SK-N-SH (cell line): ENCODE results near the gene NXPH4.

Source experiments
- CTCF ChIP-seq: fragments of 200-600 bp; sonication (generic); IDR thresholded peaks from 2 replicates; pipeline ENCODE4 v1.6.1; 2017; ENCODE audit warnings: antibody characterized with exemption, mild to moderate bottlenecking, moderate library complexity
- EP300 ChIP-seq, 2 experiments: IDR thresholded peaks; 2 replicates each; pipeline versions ENCODE4 v1.4.0 to v1.6.1; 2012; ENCODE audit warnings: borderline replicate concordance in 1 of 2, low read depth in 1 of 2, low read length in 1 of 2
- MAX ChIP-seq: IDR thresholded peaks from 2 replicates; pipeline ENCODE4 v1.4.0; 2012; ENCODE audit warnings: low read depth
- NRF1 ChIP-seq: IDR thresholded peaks from 2 replicates; pipeline ENCODE4 v1.6.1; 2012; ENCODE audit warnings: low read depth, mild to moderate bottlenecking, low read length
- POLR2AphosphoS5 ChIP-seq: IDR thresholded peaks from 2 replicates; pipeline ENCODE4 v1.6.1; 2012; ENCODE audit warnings: low read depth, low read length
- RFX5 ChIP-seq: IDR thresholded peaks from 2 replicates; pipeline ENCODE4 v1.6.1; 2012; ENCODE audit warnings: mild to moderate bottlenecking, improper control_type of control experiment, low read length
- YY1 ChIP-seq: IDR thresholded peaks from 2 replicates; pipeline ENCODE4 v1.4.0; 2012; ENCODE audit warnings: low read depth, mild to moderate bottlenecking
- TF ChIP-seq, protein P1 (sequence below): IDR thresholded peaks from 2 replicates; pipeline ENCODE4 v1.4.0; 2012; ENCODE audit warnings: low read depth, borderline replicate concordance

- TF ChIP-seq CTCF (no peak), EP300 (IDR thresholded peaks at IDR 0.05; ENCODE audit: borderline replicate concordance in 1 of 2, low read depth in 1 of 2, low read length in 1 of 2) (no peak), MAX (no peak), NRF1 (no peak), POLR2AphosphoS5 (no peak), YY1 (no peak), RFX5 (no peak)
- TF ChIP-seq, protein P1, sequence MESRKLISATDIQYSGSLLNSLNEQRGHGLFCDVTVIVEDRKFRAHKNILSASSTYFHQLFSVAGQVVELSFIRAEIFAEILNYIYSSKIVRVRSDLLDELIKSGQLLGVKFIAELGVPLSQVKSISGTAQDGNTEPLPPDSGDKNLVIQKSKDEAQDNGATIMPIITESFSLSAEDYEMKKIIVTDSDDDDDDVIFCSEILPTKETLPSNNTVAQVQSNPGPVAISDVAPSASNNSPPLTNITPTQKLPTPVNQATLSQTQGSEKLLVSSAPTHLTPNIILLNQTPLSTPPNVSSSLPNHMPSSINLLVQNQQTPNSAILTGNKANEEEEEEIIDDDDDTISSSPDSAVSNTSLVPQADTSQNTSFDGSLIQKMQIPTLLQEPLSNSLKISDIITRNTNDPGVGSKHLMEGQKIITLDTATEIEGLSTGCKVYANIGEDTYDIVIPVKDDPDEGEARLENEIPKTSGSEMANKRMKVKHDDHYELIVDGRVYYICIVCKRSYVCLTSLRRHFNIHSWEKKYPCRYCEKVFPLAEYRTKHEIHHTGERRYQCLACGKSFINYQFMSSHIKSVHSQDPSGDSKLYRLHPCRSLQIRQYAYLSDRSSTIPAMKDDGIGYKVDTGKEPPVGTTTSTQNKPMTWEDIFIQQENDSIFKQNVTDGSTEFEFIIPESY = no peak
These were observed 4.7 kb downstream of the NXPH4 start for GRCh38 chr12:57221169-57221917.
